NCI-H524 treated with DMSO at 0.1 percent for 48 hours (cell line): ENCODE results near the gene CAPN13.

Source experiments
- DNase-seq: peaks from one replicate; lab custom pipeline; 2025; lab: John Stamatoyannopoulos, UW

CAPN13 gene

DNA sequence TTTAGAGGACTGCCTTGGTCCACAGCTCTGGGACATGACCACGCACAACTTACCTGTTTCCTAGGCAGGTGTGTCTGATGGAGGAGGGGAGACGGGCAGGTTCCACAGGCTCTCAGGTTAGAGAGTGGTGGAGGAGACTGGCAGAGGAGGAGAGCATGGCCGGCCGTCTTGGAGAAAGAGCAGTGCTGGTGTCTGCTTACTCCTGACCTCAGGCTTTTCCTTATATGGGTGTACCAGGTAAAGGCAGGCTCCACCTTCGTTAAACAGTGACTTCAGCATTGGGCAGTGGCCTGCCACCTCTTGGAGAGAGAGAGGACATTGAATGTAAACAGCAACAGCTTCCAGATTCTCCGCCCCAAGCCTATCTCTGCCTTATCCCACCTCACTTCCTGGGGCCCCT lies at the start of gene CAPN13:
Gene CAPN13 (minus strand): TSS at position 198 of the 400 bp plus-strand sequence. CDS start 20,121 bp downstream, outside the sequence.
- no peak for DNase-seq

- DNase-seq: no peak
These were observed 40.6 kb upstream of the CAPN13 start for GRCh38 chr2:30847841-30848240.

GRCh38 chr2:30847329-30847728 lies 40.1 kb upstream of the CAPN13 start:
- no peak for DNase-seq

GRCh38 chr2:30828586-30828985 lies 21.3 kb upstream of the CAPN13 start:
- DNase-seq: no peak

DNA sequence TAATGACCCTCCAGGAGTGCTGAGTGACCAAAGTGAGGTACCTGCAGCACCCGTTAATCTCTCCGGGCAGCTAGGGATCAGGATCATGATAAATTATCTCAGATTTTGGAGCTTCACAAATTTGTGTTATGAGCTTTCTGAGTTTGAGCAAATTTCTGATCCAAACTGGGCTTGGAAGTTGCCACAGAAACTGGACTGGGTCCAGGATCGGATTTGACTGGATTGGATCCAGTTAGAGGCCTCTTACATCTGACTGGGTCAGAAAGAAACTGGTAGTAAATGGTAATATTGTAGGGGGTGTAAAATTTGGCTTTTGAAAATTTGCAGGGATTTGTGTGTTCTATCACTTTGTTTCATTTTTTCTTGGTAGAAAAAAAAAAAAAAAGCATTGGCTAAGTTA lies 19.7 kb upstream of the CAPN13 start:
- no peak for DNase-seq

DNA sequence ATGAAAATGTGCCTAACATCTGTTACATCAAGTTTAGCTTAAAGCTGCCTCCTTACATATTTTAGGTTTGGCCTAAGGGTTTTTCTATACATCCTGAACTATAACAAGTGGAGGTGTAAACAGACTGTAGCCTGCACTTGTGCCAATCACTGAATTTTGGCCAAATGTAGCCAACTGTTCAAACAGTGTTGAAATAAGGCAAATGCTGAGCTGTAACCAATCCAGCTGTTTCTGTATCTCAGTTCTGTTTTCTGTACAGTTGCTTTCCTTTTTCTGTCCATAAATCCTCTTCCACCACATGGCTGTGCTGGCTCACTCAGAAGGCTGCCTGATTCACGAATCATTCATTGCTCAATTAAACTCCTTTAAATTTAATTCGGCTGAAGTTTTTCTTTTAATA lies 19.2 kb upstream of the CAPN13 start:
- DNase-seq: no peak

GRCh38 chr2:30823452-30823851 lies 16.2 kb upstream of the CAPN13 start:
- DNase-seq: no peak

DNA sequence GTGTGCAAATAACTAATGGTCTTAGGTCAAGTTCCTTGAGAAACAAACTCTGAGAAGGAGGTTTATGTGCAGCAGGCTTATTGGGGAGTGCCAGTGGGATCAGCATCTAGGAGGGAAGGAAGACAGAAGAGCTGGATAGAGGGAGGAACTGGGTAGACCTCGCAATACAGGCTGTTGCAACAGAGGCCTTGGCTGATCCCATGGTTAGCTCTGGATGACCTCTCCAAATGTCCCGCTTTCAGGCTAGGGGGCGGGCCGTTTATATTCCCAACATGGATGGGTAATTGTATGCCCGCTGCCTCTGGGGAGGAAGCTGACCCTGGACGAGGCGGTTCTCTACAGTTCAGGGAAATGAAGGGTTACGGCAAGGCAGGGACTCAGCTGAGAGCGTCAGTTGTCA lies 14.7 kb upstream of the CAPN13 start:
- DNase-seq: no peak

DNA sequence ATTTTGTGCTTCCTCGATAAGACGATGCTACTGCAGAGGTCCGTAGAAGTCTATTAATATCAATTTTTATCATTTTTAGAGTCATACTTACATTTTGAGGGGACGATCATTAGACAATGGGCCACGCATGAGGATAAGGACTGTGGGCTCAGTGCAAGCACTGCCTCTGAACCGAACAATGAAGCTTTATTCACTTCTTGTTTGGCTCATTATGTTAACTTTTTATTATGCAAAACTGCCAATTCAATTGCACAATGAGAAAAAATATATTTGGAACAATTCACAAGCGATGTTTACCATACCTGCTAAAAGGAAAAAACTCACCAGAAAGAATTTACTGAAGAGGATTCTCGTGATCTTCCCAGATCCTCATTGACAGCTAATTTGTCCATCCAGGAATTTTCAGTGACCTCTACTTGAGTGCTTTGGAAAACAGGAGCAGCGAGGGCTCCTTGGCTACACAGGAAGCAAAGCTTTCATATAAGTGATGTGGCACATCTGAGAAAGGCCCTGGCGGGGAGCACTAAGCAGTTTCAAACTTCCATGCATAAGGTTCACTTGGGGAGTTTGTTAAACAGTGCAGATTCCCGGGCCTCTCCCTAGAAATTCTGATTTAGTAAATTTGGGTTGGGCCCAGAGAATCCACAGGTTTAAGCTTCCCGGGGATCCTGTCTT lies 13.3 kb upstream of the CAPN13 start:
- DNase-seq: no peak

GRCh38 chr2:30809938-30810337 lies 2.7 kb upstream of the CAPN13 start:
- DNase-seq: no peak

DNA sequence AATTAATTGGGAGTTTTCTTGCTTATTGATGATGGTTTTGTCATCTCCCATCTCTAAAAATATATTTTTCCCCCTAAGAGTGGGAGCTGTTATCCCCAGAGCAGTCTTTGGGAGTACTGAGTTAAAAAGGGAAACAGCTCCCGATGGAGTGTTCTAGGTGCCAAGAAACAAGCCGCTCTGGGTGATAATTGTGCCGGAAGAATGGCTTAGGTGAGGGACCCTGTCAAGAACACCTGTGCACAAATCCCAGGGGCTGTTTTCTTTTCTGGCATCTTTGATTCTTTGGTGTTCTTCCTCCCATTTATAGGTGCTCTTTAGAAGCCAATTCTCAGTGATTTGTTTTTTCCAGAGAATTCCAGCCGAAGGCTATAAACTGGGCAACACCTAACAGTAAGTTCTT lies 1.4 kb upstream of the CAPN13 start:
- no peak for DNase-seq

GRCh38 chr2:30803281-30803680 lies 4.0 kb downstream of the CAPN13 start:
- no peak for DNase-seq

DNA sequence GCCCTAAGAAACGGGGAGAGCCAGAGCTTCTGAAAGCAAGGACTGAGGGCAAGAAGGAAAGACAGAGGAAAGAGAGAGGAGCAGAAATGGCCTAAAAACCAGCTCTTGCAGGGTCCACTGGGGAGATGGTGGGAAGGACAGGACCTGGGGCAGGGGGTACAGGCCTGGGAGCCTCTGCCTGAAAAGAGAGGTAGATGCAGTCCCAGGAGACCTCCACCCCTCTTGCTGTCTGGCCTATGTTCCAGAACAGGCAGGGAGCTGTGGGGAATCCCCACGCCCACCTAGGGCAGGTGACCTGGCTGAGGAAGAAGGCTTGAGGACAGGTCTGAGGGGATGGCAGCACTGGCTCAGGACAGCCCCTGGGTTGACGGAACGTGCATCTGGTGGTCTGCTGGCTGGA lies 4.6 kb downstream of the CAPN13 start:
- DNase-seq: no peak

- DNase-seq: no peak
These were observed 5.3 kb downstream of the CAPN13 start for GRCh38 chr2:30801821-30802455.

DNA sequence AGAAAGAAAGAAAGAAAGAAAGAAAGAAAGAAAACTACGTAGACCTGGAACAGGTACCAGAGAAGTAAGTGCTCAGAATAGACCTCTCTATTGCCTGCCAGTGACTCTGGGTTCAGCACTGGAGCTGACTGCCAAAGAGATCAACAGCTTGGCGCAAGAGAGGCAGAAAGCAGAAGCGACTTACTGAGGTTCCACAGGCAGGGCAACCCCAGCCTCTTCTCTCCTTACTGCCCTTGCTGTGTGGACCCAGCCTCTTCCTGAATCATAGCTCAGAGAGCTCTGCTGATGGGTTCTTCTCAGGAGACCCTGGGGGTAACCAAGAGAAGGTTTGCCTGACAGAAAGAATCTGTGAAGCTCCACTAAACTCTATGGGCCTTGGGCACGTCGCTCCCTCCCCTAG lies 7.1 kb downstream of the CAPN13 start:
- DNase-seq: no peak

GRCh38 chr2:30799366-30799765 lies 7.9 kb downstream of the CAPN13 start:
- DNase-seq: no peak

DNA sequence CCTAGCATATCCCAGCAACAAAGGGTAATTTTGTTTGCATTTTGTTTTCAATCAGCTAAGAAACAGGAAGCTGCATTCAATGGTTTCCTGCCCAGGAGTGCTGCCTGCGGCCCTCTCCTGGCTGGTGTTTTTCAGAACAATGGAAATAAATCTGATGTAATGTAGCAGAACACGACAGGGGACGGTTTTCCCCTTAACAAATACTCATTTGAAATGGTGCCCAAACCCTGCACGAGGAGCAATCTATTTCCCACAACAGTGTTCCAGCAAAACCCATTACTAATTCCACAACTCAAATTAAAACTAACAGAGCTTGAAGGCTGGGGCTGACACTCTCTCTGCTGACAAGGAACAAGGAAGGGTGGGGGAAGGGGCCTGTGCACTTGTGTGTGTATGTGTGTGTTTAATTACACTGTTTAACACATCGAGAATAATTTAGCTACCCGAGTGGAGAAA lies 8.7 kb downstream of the CAPN13 start:
- DNase-seq: no peak

- DNase-seq: no peak
These were observed 9.7 kb downstream of the CAPN13 start for GRCh38 chr2:30797381-30798015.

GRCh38 chr2:30796699-30797098 lies 10.5 kb downstream of the CAPN13 start:
- no peak for DNase-seq

- no peak for DNase-seq
These were observed 14.7 kb downstream of the CAPN13 start for GRCh38 chr2:30792521-30792920.

GRCh38 chr2:30790879-30791278 lies 16.4 kb downstream of the CAPN13 start:
- no peak for DNase-seq

- DNase-seq: no peak
These were observed 17.5 kb downstream of the CAPN13 start for GRCh38 chr2:30789670-30790210.
